T-helper 2 cell treated with Interferon-gamma antibody and Interleukin-4, amounts not matched to agents 5 μg/mL and 100 μg/mL, for 36 hours (primary cell): Measurements from ENCODE around the gene TRIP11.
A peak's percentile ranks its signal among the peaks of the same experiment; 100 is the strongest.

Experiments
- DNase-seq: peaks from one replicate; pipeline ENCODE4 v3.0.0; 2021; ENCODE audit warnings: low spot score
- H3K27ac Mint-ChIP-seq: one replicate; pipeline ENCODE4 v1.8.0; 2021; ENCODE audit warnings: mild to moderate bottlenecking, mixed read lengths
- H3K27me3 Mint-ChIP-seq: one replicate; pipeline ENCODE4 v1.8.0; 2021; ENCODE audit warnings: low read depth, mixed read lengths
- H3K36me3 Mint-ChIP-seq: one replicate; pipeline ENCODE4 v1.8.0; 2021; ENCODE audit warnings: low read depth, mixed read lengths
- H3K4me1 Mint-ChIP-seq: one replicate; pipeline ENCODE4 v1.8.0; 2021; ENCODE audit warnings: low read depth, mixed read lengths
- H3K4me3 Mint-ChIP-seq: one replicate; pipeline ENCODE4 v1.8.0; 2022; ENCODE audit warnings: mild to moderate bottlenecking, moderate library complexity, mixed read lengths
- H3K9me3 Mint-ChIP-seq: one replicate; pipeline ENCODE4 v1.8.0; 2021; ENCODE audit warnings: mixed read lengths

TRIP11 gene

DNA sequence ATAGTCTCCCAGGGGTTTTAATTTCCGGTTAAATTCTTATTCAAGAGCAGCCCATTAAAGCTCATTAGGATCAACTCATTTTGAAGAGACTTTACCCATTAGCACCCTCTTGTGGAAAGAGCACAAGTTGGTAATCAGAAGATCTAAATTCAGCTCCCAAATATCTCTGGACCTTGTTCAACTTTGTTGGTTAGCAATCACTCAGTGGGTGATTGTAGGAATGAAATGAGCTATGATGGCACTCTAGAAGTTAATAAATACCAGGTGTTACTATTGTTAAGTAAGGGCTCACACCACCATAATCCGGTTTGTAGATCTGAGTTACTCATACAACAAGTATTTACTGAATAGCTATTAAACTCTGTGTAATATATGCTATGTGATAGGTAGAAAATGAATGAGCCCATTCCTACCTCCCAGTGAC is 42.9 kb downstream of the TRIP11 start:
- Mint-ChIP-seq H3K4me3 (no peak overlapping the region), H3K9me3 (no peaks in the 10 kb centered on the region), H3K4me1 (peaks cover 34% of the 10 kb centered on the region), H3K27ac (peak overlapping the region; percentile 74), H3K27me3 (no peaks in the 10 kb centered on the region), H3K36me3 (peaks cover 47% of the 10 kb centered on the region)
- no peak for DNase-seq

DNA sequence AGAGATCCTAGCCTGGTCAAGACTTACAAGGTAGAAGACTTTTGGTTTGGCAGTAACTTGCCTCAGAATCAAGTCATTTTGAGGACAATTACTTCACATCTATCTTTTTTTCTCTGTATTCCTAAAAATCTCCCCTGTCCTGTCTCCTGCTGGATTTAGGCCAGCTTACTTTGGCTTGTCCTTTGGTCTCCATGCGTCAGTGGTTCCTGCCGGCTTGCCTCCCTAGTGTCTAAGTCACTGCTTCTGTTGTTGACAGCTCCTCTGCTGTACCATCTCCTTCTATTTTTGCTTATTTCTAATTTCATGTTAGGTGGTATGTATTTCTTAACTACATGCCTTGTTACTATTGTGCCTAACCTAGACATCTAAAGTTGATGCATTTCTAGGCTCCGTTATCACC is 52.7 kb downstream of the TRIP11 start:
- Mint-ChIP-seq H3K4me3 (no peak overlapping the region), H3K9me3 (no peaks in the 10 kb centered on the region), H3K27ac (no peak overlapping the region), H3K4me1 (peaks cover 11% of the 10 kb centered on the region), H3K36me3 (peaks cover 72% of the 10 kb centered on the region), H3K27me3 (no peaks in the 10 kb centered on the region)
- DNase-seq: no peak

GRCh38 chr14:91985521-91986255 is 54.2 kb downstream of the TRIP11 start:
- Mint-ChIP-seq H3K9me3 (no peaks in the 10 kb centered on the region), H3K4me3 (no peak overlapping the region), H3K27ac (peak overlapping the region; percentile 33), H3K27me3 (no peaks in the 10 kb centered on the region), H3K36me3 (peaks cover 70% of the 10 kb centered on the region), H3K4me1 (peaks cover 11% of the 10 kb centered on the region)
- no peak for DNase-seq

DNA sequence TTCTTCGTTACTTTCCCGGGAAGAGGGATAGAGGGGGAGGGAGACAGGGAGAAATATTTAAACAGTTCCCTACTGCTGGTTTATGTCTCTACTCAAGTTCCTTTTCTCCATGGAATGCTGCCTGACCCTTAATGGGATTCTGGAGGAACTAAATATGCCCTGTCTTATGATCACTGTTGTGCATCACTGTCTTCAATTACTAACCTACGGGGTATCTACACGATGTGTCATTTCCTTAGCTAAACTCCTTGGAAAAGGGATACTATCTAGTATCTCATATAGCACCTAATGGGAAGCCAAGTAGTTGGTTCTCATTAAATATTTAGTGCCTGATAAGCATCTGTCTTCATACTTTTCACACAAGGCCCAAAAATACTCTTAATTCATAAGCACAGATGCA is 54.9 kb downstream of the TRIP11 start:
- Mint-ChIP-seq H3K4me3 (no peak overlapping the region), H3K4me1 (peaks cover 16% of the 10 kb centered on the region), H3K27ac (no peak overlapping the region), H3K36me3 (peaks cover 74% of the 10 kb centered on the region), H3K9me3 (no peaks in the 10 kb centered on the region), H3K27me3 (no peaks in the 10 kb centered on the region)
- no peak for DNase-seq

- no peaks in the 10 kb centered on the region for H3K9me3 Mint-ChIP-seq
- no peak for DNase-seq
- no peak overlapping the region for H3K4me3 Mint-ChIP-seq
- peaks cover 65% of the 10 kb centered on the region for H3K36me3 Mint-ChIP-seq
- H3K4me1 Mint-ChIP-seq: peaks cover 21% of the 10 kb centered on the region
- H3K27me3 Mint-ChIP-seq: no peaks in the 10 kb centered on the region
- no peak overlapping the region for H3K27ac Mint-ChIP-seq
Observed at GRCh38 chr14:91983588-91983987, 56.3 kb downstream of the TRIP11 start.

DNA sequence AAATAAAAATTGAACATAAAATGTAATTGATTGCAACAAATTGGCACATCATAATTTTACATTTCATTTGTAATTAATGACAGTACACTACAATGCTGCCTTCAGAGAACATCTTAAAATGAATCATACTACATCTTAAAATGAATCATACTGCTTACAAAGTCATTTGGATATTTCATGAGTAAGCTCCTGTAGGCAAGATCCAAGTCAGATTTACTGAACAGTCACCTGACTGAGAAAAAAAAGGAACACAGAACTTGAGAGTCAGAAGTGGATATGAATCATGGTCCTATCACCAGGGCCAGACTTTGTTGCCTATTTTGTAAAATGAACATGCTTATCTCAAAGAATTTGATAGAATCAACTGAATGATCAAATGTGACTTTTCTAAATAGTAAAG is 59.7 kb downstream of the TRIP11 start:
- peaks cover 55% of the 10 kb centered on the region for H3K36me3 Mint-ChIP-seq
- no peaks in the 10 kb centered on the region for H3K9me3 Mint-ChIP-seq
- H3K27ac Mint-ChIP-seq: no peak overlapping the region
- peak; percentile 23 for DNase-seq
- H3K4me3 Mint-ChIP-seq: no peak overlapping the region
- H3K4me1 Mint-ChIP-seq: peaks cover 30% of the 10 kb centered on the region
- no peaks in the 10 kb centered on the region for H3K27me3 Mint-ChIP-seq

GRCh38 chr14:91977884-91978283 is 62.0 kb downstream of the TRIP11 start:
- Mint-ChIP-seq H3K27me3 (no peaks in the 10 kb centered on the region), H3K4me1 (peaks cover 31% of the 10 kb centered on the region), H3K27ac (no peak overlapping the region), H3K4me3 (no peak overlapping the region), H3K36me3 (peaks cover 48% of the 10 kb centered on the region), H3K9me3 (no peaks in the 10 kb centered on the region)
- DNase-seq: no peak

GRCh38 chr14:91975763-91976162 is 64.1 kb downstream of the TRIP11 start:
- no peaks in the 10 kb centered on the region for H3K9me3 Mint-ChIP-seq
- no peak for DNase-seq
- no peak overlapping the region for H3K27ac Mint-ChIP-seq
- no peak overlapping the region for H3K4me3 Mint-ChIP-seq
- H3K36me3 Mint-ChIP-seq: peaks cover 45% of the 10 kb centered on the region
- no peaks in the 10 kb centered on the region for H3K27me3 Mint-ChIP-seq
- peaks cover 31% of the 10 kb centered on the region for H3K4me1 Mint-ChIP-seq

- Mint-ChIP-seq H3K4me1 (peaks cover 19% of the 10 kb centered on the region), H3K9me3 (no peaks in the 10 kb centered on the region), H3K4me3 (no peak overlapping the region), H3K36me3 (peaks cover 38% of the 10 kb centered on the region), H3K27me3 (no peaks in the 10 kb centered on the region), H3K27ac (no peak overlapping the region)
- no peak for DNase-seq
Observed at GRCh38 chr14:91971188-91971778, 68.6 kb downstream of the TRIP11 start.

DNA sequence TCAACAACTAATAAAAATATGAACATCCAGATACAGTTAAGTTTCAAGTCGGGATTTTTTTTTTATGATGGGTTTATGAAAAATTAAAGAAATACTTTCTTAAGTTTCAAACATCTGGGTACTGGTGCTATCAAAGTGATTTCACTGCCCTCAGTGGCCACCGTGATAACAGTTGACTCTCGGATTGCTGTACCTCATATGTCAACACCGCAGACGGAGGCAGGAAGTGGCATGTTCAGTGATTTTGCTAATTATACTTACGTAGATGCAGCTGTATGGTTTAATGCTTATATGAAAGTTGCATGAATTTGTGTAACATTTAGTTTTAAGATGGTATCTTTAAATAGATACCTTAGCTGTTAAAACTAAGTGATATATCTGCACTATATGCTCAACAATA is 71.6 kb downstream of the TRIP11 start:
- Mint-ChIP-seq H3K27me3 (no peaks in the 10 kb centered on the region), H3K36me3 (peaks cover 25% of the 10 kb centered on the region), H3K4me1 (peaks cover 16% of the 10 kb centered on the region), H3K9me3 (no peaks in the 10 kb centered on the region), H3K4me3 (no peak overlapping the region), H3K27ac (peak overlapping the region; percentile 75)
- DNase-seq: peak; percentile 44

DNA sequence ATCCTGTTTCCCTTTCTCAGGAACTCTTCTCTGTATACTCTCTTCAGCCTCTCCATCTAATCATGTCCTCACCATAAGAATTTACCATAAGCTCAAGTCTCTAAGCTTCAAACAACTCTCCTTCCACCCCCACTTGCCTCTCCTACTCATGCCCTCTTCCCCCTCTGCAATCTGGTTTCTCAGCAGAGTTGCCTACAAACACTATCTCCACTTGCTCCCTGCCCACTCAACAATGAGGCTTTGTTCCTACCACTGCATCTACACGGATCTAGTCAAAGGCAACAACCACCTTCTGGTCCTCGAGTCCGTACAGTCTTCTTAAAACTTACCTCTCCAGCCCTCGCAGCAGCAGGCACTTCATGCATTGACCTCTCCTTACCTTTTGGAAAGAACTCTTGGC is 75.1 kb downstream of the TRIP11 start:
- Mint-ChIP-seq H3K27me3 (no peaks in the 10 kb centered on the region), H3K27ac (no peak overlapping the region), H3K9me3 (no peaks in the 10 kb centered on the region), H3K4me1 (peaks cover 18% of the 10 kb centered on the region), H3K36me3 (peaks cover 12% of the 10 kb centered on the region), H3K4me3 (no peak overlapping the region)
- DNase-seq: no peak

GRCh38 chr14:91964011-91964410 is 75.8 kb downstream of the TRIP11 start:
- Mint-ChIP-seq H3K4me3 (no peak overlapping the region), H3K27ac (no peak overlapping the region), H3K9me3 (no peaks in the 10 kb centered on the region), H3K36me3 (peaks cover 10% of the 10 kb centered on the region), H3K4me1 (peaks cover 16% of the 10 kb centered on the region), H3K27me3 (no peaks in the 10 kb centered on the region)
- DNase-seq: no peak

- no peak overlapping the region for H3K27ac Mint-ChIP-seq
- DNase-seq: no peak
- no peaks in the 10 kb centered on the region for H3K9me3 Mint-ChIP-seq
- no peak overlapping the region for H3K4me3 Mint-ChIP-seq
- H3K27me3 Mint-ChIP-seq: no peaks in the 10 kb centered on the region
- peaks cover 4% of the 10 kb centered on the region for H3K36me3 Mint-ChIP-seq
- H3K4me1 Mint-ChIP-seq: peaks cover 10% of the 10 kb centered on the region
Observed at GRCh38 chr14:91963465-91963864, 76.4 kb downstream of the TRIP11 start.

DNA sequence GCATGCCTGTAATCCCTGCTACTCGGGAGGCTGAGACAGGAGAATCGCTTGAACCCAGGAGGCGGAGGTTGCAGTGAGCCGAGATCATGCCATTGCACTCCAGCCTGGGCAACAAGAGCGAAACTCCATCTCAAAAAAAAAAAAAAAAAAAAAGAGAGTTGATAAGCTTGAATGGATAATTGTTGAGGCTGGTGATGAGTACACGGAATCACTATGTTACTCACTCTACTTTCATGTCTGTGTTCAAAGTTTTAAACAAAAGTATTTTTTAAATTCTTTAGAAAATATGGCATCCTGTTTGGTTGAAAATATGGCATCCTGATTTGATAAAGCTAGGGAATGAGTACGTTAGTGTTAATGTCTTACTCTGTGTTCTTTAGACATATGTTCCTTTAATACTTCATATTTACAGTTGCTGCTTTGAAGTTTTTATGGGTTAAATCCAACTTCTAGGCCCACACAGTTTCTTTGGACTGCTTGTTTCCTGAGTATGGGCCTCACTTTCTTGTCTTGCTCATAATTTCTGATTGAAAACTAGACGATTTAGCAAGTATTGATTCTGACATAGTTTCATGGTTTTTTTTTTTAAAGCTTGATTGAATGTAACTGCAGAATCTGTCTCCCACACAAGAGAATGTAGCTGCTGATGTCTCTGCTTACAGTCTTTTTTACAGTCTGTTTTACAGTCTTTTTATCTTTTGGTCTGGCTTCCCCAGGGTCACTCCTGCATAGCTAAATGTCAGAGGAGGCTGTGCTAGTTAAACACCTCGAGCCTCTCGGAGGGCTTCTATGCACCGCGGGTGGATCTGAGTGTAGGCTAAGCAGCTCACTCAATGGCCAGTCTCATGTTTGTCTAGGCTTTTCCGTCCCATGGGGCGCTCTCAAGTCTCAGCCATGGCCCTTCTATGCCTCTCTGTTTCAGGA is 78.3 kb downstream of the TRIP11 start:
- no peaks in the 10 kb centered on the region for H3K27me3 Mint-ChIP-seq

More for the DNA sequence above, 78.3 kb downstream of the TRIP11 start:
- no peaks in the 10 kb centered on the region for H3K9me3 Mint-ChIP-seq
- peaks cover 2% of the 10 kb centered on the region for H3K4me1 Mint-ChIP-seq
- no peaks in the 10 kb centered on the region for H3K36me3 Mint-ChIP-seq
- DNase-seq: no peak
- H3K4me3 Mint-ChIP-seq: no peak overlapping the region
- no peak overlapping the region for H3K27ac Mint-ChIP-seq
